H1 (cell line): Measurements from ENCODE around the gene NHLH2. TPM values are rescaled to one million over a fixed set of nuclear protein-coding genes. Genes with fewer than 3 reads are reported as not detected.
A peak's percentile ranks its signal among the peaks of the same experiment; 100 is the strongest.

ENCODE experiments used
- CTCF ChIA-PET: fragments of 300-600 bp; sonication (Branson Sonifier 250); formaldehyde crosslinking; loops from one replicate; lab custom pipeline; 2021; ENCODE audit not compliant: partially characterized antibody; lab: Charles Lee
- POLR2A ChIA-PET: fragments of 300-600 bp; sonication (Branson Sonifier 250); formaldehyde crosslinking; loops from one replicate; lab custom pipeline; 2021; ENCODE audit warnings: inconsistent platforms; ENCODE audit not compliant: partially characterized antibody; lab: Charles Lee
- DNase-seq, 2 experiments: peaks; one replicate each; pipeline versions ENCODE4 v3.0.0 to v3.0.0-alpha.2; 2010 to 2022; ENCODE audit warnings: low spot score in 2 of 2, low read depth in 1 of 2, mixed read lengths in 1 of 2
- FAIRE-seq: peaks from 2 replicates; lab custom pipeline; 2011; peaks lifted over from hg19 to GRCh38; lab: Jason Lieb, UNC
- H2AFZ ChIP-seq: 2 replicates; pipeline ENCODE4 v1.8.1; 2012; ENCODE audit warnings: low read length, inconsistent platforms
- H2AK5ac ChIP-seq: 2 replicates; pipeline ENCODE4 v1.6.1; 2013; ENCODE audit warnings: low read depth, low read length
- H2BK120ac ChIP-seq: replicated peaks from 2 replicates; pipeline ENCODE3; 2013; ENCODE audit warnings: low read depth, low read length, inconsistent platforms
- H2BK12ac ChIP-seq: 2 replicates; pipeline ENCODE4 v1.6.1; 2013; ENCODE audit warnings: low read depth, low read length
- H2BK15ac ChIP-seq: 2 replicates; pipeline ENCODE4 v1.6.1; 2013; ENCODE audit warnings: low read length
- H2BK20ac ChIP-seq: 2 replicates; pipeline ENCODE4 v1.6.1; 2013; ENCODE audit warnings: low read length
- H2BK5ac ChIP-seq: 2 replicates; pipeline ENCODE4 v1.6.1; 2013; ENCODE audit warnings: low read depth, low read length
- H3K14ac ChIP-seq: 2 replicates; pipeline ENCODE4 v1.6.1; 2013; ENCODE audit warnings: inconsistent platforms; ENCODE audit not compliant: insufficient read length
- H3K18ac ChIP-seq: 2 replicates; pipeline ENCODE4 v1.6.1; 2013; ENCODE audit warnings: low read length; ENCODE audit errors: extremely low read depth
- H3K23ac ChIP-seq: 2 replicates; pipeline ENCODE4 v1.6.1; 2013; ENCODE audit warnings: inconsistent platforms; ENCODE audit not compliant: insufficient read length
- H3K23me2 ChIP-seq: 2 replicates; pipeline ENCODE4 v1.6.1; 2013; ENCODE audit warnings: low read depth, low read length
- H3K27ac ChIP-seq: 2 replicates; pipeline ENCODE4 v1.6.1; 2011; ENCODE audit warnings: low read depth, low read length, inconsistent platforms
- H3K27me3 ChIP-seq, 4 experiments: replicated peaks in 1 of 4; 1 replicate in 1 of 4; 2 replicates in 3 of 4; pipeline versions ENCODE4 v1.6.1 to v1.8.1; 2011 to 2013; ENCODE audit warnings: low read length in 3 of 4, mild to moderate bottlenecking in 3 of 4, inconsistent platforms in 2 of 4, mixed read lengths in 2 of 4, moderate library complexity in 1 of 4; ENCODE audit not compliant: control insufficient read depth in 3 of 4, insufficient read depth in 3 of 4; ENCODE audit errors: extremely low read depth in 1 of 4
- H3K36me3 ChIP-seq, 4 experiments: 2 replicates each; pipeline versions ENCODE4 v1.6.1 to v1.8.1; 2011 to 2013; ENCODE audit warnings: mild to moderate bottlenecking in 4 of 4, low read length in 3 of 4, moderate library complexity in 2 of 4, control low read depth in 1 of 4, inconsistent platforms in 1 of 4; ENCODE audit not compliant: insufficient read depth in 4 of 4, control insufficient read depth in 2 of 4
- H3K4ac ChIP-seq: replicated peaks from 2 replicates; pipeline ENCODE3; 2013; ENCODE audit warnings: low read length, low read depth, mixed read lengths, inconsistent platforms; ENCODE audit not compliant: insufficient read length
- H3K4me1 ChIP-seq, 4 experiments: replicated peaks in 1 of 4; 1 replicate in 1 of 4; 2 replicates in 3 of 4; pipeline versions ENCODE4 v1.6.1 to v1.8.1; 2011 to 2013; ENCODE audit warnings: low read length in 3 of 4, inconsistent platforms in 2 of 4, mixed read lengths in 1 of 4; ENCODE audit not compliant: insufficient read depth in 4 of 4, control insufficient read depth in 3 of 4
- H3K4me2 ChIP-seq, 2 experiments: 2 replicates each; pipeline versions ENCODE4 v1.6.1 to v1.8.1; 2011 to 2013; ENCODE audit warnings: low read depth in 2 of 2, low read length in 2 of 2, control low read depth in 1 of 2, inconsistent platforms in 1 of 2, mild to moderate bottlenecking in 1 of 2; ENCODE audit not compliant: insufficient read depth in 1 of 2
- H3K4me3 ChIP-seq, 4 experiments: fragments of 200-600, 300-600 bp in 1 of 4; sonication (generic), shearing (Covaris generic), sonication (Bioruptor Twin) in 1 of 4; 2 replicates each; pipeline versions ENCODE4 v1.5.1 to v1.8.1; 2011 to 2016; ENCODE audit warnings: low read length in 4 of 4, low read depth in 3 of 4, control low read depth in 2 of 4, inconsistent platforms in 2 of 4, mild to moderate bottlenecking in 2 of 4, mixed read lengths in 1 of 4, moderate library complexity in 1 of 4; ENCODE audit not compliant: insufficient read depth in 2 of 4; ENCODE audit errors: extremely low read depth in 1 of 4
- H3K56ac ChIP-seq: replicated peaks from 2 replicates; pipeline ENCODE3; 2013; ENCODE audit warnings: low read depth, mild to moderate bottlenecking, mixed read lengths, low read length, inconsistent platforms; ENCODE audit not compliant: insufficient read length
- H3K79me1 ChIP-seq: 2 replicates; pipeline ENCODE4 v1.6.1; 2013; ENCODE audit warnings: low read depth, low read length, control low read depth
- H3K79me2 ChIP-seq, 2 experiments: 2 replicates each; pipeline versions ENCODE4 v1.6.1 to v1.8.1; 2012 to 2013; ENCODE audit warnings: low read length in 2 of 2, mild to moderate bottlenecking in 2 of 2, inconsistent platforms in 1 of 2; ENCODE audit not compliant: insufficient read depth in 2 of 2, control insufficient read depth in 1 of 2
- H3K9ac ChIP-seq, 4 experiments: replicated peaks in 1 of 4; 1 replicate in 1 of 4; 2 replicates in 3 of 4; pipeline versions ENCODE4 v1.6.1 to v1.8.1; 2011 to 2013; ENCODE audit warnings: low read depth in 3 of 4, low read length in 3 of 4, control low read depth in 2 of 4, mild to moderate bottlenecking in 2 of 4, moderate library complexity in 2 of 4, inconsistent platforms in 1 of 4; ENCODE audit errors: extremely low read depth in 1 of 4
- H3K9me3 ChIP-seq, 2 experiments: 2 replicates each; pipeline versions ENCODE4 v1.6.1 to v1.8.1; 2012 to 2013; ENCODE audit warnings: mild to moderate bottlenecking in 2 of 2, moderate library complexity in 2 of 2, control low read depth in 1 of 2, inconsistent platforms in 1 of 2, low read depth in 1 of 2, low read length in 1 of 2, mixed read lengths in 1 of 2; ENCODE audit not compliant: insufficient read depth in 2 of 2
- H4K20me1 ChIP-seq, 2 experiments: replicated peaks in 1 of 2; 2 replicates each; pipeline versions ENCODE3 to v1.8.1; 2011 to 2013; ENCODE audit warnings: inconsistent platforms in 2 of 2, low read length in 2 of 2, mild to moderate bottlenecking in 1 of 2; ENCODE audit not compliant: insufficient read depth in 2 of 2, control insufficient read depth in 1 of 2
- H4K5ac ChIP-seq: 2 replicates; pipeline ENCODE4 v1.6.1; 2013; ENCODE audit warnings: low read length, low read depth, mixed read lengths, inconsistent platforms; ENCODE audit not compliant: insufficient read length
- H4K8ac ChIP-seq: 2 replicates; pipeline ENCODE4 v1.8.0; 2013; ENCODE audit warnings: mild to moderate bottlenecking, moderate library complexity, low read length, inconsistent platforms; ENCODE audit not compliant: insufficient read depth; ENCODE audit errors: extremely low read depth
- H4K91ac ChIP-seq: replicated peaks from 2 replicates; pipeline ENCODE3; 2013; ENCODE audit warnings: low read length, mixed read lengths, inconsistent platforms; ENCODE audit not compliant: insufficient read length
- HDAC2 ChIP-seq, 2 experiments: fragments of 300-600 bp in 1 of 2; sonication (generic) in 1 of 2; IDR thresholded peaks; 2 replicates each; pipeline ENCODE4 v1.6.1; 2011 to 2012; ENCODE audit warnings: low read depth in 2 of 2, low read length in 2 of 2, mild to moderate bottlenecking in 2 of 2, moderate library complexity in 2 of 2, borderline replicate concordance in 1 of 2, inconsistent platforms in 1 of 2
- KDM1A ChIP-seq: fragments of 200-600, 300-600 bp; sonication (generic); IDR thresholded peaks from 2 replicates; pipeline ENCODE4 v1.7.1; 2016; ENCODE audit warnings: mild to moderate bottlenecking, low read length, borderline replicate concordance
- TBP ChIP-seq: IDR thresholded peaks from 2 replicates; pipeline ENCODE4 v1.6.1; 2011; ENCODE audit warnings: low read depth, low read length, improper control_type of control experiment
- WGBS, 2 experiments: shearing (Covaris generic) in 1 of 2; methylation state at CpG; one replicate each; pipeline versions ENCODE4 v1.1.6 to v1.1.7; 2013 to 2015; ENCODE audit warnings: low lambda C conversion rate in 2 of 2, mixed read lengths in 2 of 2, inconsistent platforms in 1 of 2, low coverage in 1 of 2, missing lambda C conversion rate in 1 of 2; ENCODE audit not compliant: insufficient replicate concordance in 2 of 2, insufficient coverage in 1 of 2, insufficient read length in 1 of 2; ENCODE audit errors: extremely low coverage in 1 of 2, missing lambda C conversion rate in 1 of 2; 5-methylcytosine and 5-hydroxymethylcytosine counted together
- polyA plus RNA-seq, 7 experiments: library from polyadenylated mRNA; depleted of rRNA in 3 of 7; stranded (reverse) in 5 of 7; unstranded in 2 of 7; fragments of >200 nt in 5 of 7; fragments of 200-250 nt in 2 of 7; gene quantifications; 1 replicate in 5 of 7; 2 replicates in 1 of 7; 4 replicates in 1 of 7; pipeline versions ENCODE4 v1.2.1 to v1.2.3, GENCODE V29; 2011 to 2013; ENCODE audit warnings: missing spikeins in 2 of 7, mixed read lengths in 2 of 7
- total RNA-seq: library from RNA; stranded (reverse); fragmentation: NEBNext Ultra II Directional; extraction: Animal tissue kit (Norgen Biotek cat#: 25700); gene quantifications from 2 replicates; pipeline ENCODE4 v1.2.1, GENCODE V29; 2021
- TF ChIP-seq, protein P1 (sequence below): IDR thresholded peaks from 2 replicates; pipeline ENCODE4 v1.6.1; 2012; ENCODE audit warnings: inconsistent platforms

The NHLH2 gene
- total and polyA plus RNA-seq, 2 of the 8 experiments (the other 6 are each of a cell fraction or from before 2014, with no cell fraction given), result 0.92 to 1.1 TPM

DNA sequence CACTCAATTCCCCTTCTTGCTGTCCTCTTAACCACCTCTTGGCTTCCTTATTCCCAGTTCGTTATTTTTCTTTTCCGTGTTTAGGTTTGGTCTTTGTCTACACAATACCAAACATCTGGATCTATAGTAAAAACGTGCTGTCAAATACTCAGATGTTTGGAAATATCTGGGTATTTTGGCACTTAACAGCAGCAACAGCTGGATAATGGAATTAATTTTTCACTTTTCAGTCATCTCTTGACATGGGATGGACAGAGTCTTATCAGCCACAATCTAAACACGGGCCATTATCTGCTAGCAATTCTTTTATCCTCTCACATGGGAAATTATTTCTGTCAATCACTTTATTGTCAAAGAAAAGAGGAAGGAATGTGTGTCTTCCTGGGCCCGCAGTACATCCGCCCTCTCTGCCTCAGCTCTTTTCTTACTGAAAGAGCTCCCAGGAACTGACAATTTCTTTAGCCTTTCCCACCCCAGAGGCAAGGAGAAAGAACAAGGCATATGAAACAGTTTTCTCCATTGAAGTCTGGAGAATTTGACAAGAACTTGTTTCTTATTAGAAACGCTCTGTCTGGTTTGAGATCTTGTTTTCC lies 13.4 kb downstream of the NHLH2 start:
- Histone ChIP-seq H2BK120ac (no peak overlapping the region), H2BK20ac (no peak overlapping the region), H3K36me3 (no peaks in the 10 kb centered on the region), H3K27me3 (peaks cover 0 to 15% (median 8%) of the 10 kb centered on the region in 4 experiments; a peak in 5 of 7 replicates), H3K14ac (no peak overlapping the region), H4K5ac (no peak overlapping the region), H3K27ac (no peak overlapping the region), H3K56ac (no peak overlapping the region), H3K9ac (no peak overlapping the region), H3K79me1 (no peaks in the 10 kb centered on the region), H3K4ac (no peak overlapping the region), H2AK5ac (no peak overlapping the region), H2BK15ac (no peak overlapping the region), H2BK12ac (no peak overlapping the region), H2BK5ac (no peak overlapping the region), H3K4me3 (peak overlapping the region; percentile 55 to 79 (median 74); a peak in 5 of 8 replicates), H3K23me2 (peaks cover 8% of the 10 kb centered on the region), H3K23ac (no peak overlapping the region), H3K79me2 (no peaks in the 10 kb centered on the region), H4K8ac (no peak overlapping the region), H3K4me1 (peaks cover 4 to 11% (median 6%) of the 10 kb centered on the region in 4 experiments; a peak in 6 of 7 replicates), H2AFZ (no peak overlapping the region), H3K9me3 (no peaks in the 10 kb centered on the region), H4K20me1 (no peaks in the 10 kb centered on the region), H3K18ac (no peak overlapping the region), H3K4me2 (peak overlapping the region; percentile 81 to 95), H4K91ac (no peak overlapping the region)
- POLR2A ChIA-PET, result no interaction called here
- 71% methylated on average over 7 of the region's 7 CpGs; no CpG with 5 or more reads in 1 of the 2 experiments for WGBS, 2 experiments
- FAIRE-seq (no peak), DNase-seq (no peak)
- CTCF ChIA-PET, result interaction anchor here (1.0 to 3.3 kb wide), 5 partner anchors 17 to 193 kb away, joined by 3 to 25 read pairs (median 5); no protein-coding TSS in a partner anchor
- TF ChIP-seq KDM1A, result no peak
- TF ChIP-seq TBP, result no peak
- TF ChIP-seq HDAC2 (IDR thresholded peaks at IDR 0.05; ENCODE audit: borderline replicate concordance in 1 of 2, low read depth in 2 of 2, low read length in 2 of 2), result no peak
- TF ChIP-seq, protein P1, sequence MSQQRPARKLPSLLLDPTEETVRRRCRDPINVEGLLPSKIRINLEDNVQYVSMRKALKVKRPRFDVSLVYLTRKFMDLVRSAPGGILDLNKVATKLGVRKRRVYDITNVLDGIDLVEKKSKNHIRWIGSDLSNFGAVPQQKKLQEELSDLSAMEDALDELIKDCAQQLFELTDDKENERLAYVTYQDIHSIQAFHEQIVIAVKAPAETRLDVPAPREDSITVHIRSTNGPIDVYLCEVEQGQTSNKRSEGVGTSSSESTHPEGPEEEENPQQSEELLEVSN, result no peak
